Esophagus squamous epithelium (tissue), 5 donors: ENCODE measurements around the gene MYT1. TPM values are rescaled to one million over a fixed set of nuclear protein-coding genes. Genes with fewer than 3 reads are reported as not detected.

Experiments used
- DNase-seq: peaks from one replicate; lab custom pipeline; 2025; lab: John Stamatoyannopoulos, UW
- H3K27ac ChIP-seq, 4 donors: fragments of 200-600 bp; sonication (generic); one replicate each; pipeline ENCODE4 v1.5.1; 2016 to 2019; ENCODE audit warnings: mild to moderate bottlenecking in 1 of 4
- H3K27me3 ChIP-seq, 4 donors: fragments of 200-600 bp; sonication (generic); 1 replicate in 3 of 4; 2 replicates in 1 of 4; pipeline versions ENCODE4 v1.5.1 to v1.6.0; 2017 to 2021; ENCODE audit warnings: antibody characterized with exemption in 1 of 4
- H3K36me3 ChIP-seq, 3 donors: fragments of 200-600 bp; sonication (generic); one replicate each; pipeline ENCODE4 v1.5.1; 2016 to 2019
- H3K4me1 ChIP-seq, 3 donors: fragments of 200-600 bp; sonication (generic); one replicate each; pipeline ENCODE4 v1.5.1; 2017 to 2019
- H3K4me3 ChIP-seq, 4 donors: fragments of 200-600 bp; sonication (generic); 1 replicate in 3 of 4; 2 replicates in 1 of 4; pipeline ENCODE4 v1.5.1; 2016 to 2019; ENCODE audit warnings: mild to moderate bottlenecking in 2 of 4, moderate library complexity in 1 of 4
- H3K9me3 ChIP-seq, 3 donors: fragments of 200-600 bp; sonication (generic); one replicate each; pipeline ENCODE4 v1.5.1; 2016 to 2019
- POLR2A ChIP-seq, 4 donors: fragments of 450-650 bp; IDR thresholded peaks; one replicate each; pipeline ENCODE4 v1.6.1; 2017; ENCODE audit warnings: antibody characterized with exemption in 4 of 4, mild to moderate bottlenecking in 4 of 4, moderate library complexity in 3 of 4
- WGBS, 2 donors: methylation state at CpG; one replicate each; pipeline ENCODE4 v1.1.5; 2018; 5-methylcytosine and 5-hydroxymethylcytosine counted together
- intact Hi-C: fragments of 100-400 bp; cut with DNase I; formaldehyde crosslinking; loops from one replicate; pipeline ENCODE4 v1.15.0; 2022
- total RNA-seq, 4 donors: library from RNA; depleted of rRNA; stranded (reverse); fragments of >200 nt; gene quantifications; one replicate each; pipeline ENCODE4 v1.1.0, GENCODE V29; 2016
- TF ChIP-seq, protein P1 (sequence below), 6 experiments: fragments of 450-650 bp in 4 of 6; fragments of 200-600 bp in 2 of 6; sonication (generic) in 2 of 6; IDR thresholded peaks; one replicate each; pipeline ENCODE4 v1.5.1; 2016 to 2019; ENCODE audit warnings: antibody characterized with exemption in 6 of 6, mild to moderate bottlenecking in 4 of 6, moderate library complexity in 4 of 6
- donor health status: DM: yes; HTN: yes; CAD: no.

The MYT1 gene
- total RNA-seq, 4 donors from 2014 or later, result not detected

DNA sequence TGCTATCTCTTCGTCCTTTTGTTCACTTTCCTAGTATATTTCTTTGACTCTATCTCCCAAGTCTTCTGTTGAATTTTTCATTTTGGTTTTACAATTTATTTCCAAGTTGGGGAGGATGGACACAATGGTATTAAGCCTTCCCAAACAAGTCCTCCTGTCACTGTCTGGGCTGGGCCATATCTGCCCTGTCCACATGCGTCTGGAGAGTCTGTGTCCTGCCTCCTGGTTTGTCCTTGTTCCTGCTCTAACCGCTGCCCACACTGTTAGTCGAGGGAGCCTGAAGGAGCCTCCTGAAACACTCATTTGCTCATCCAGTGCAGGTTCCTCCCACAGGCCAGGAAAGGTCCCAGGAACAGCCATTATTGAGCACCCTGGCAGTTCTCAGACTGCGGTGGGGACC lies 17.1 kb downstream of the MYT1 start:
- 85 to 89% methylated on average over 4 to 5 of the region's 5 CpGs for WGBS, 2 donors
- Histone ChIP-seq H3K36me3 (no peaks in the 10 kb centered on the region), H3K27me3 (peaks cover 0 to 45% (median 0%) of the 10 kb centered on the region in 4 donors), H3K4me1 (no peaks in the 10 kb centered on the region), H3K27ac (no peak overlapping the region), H3K9me3 (no peaks in the 10 kb centered on the region), H3K4me3 (no peak overlapping the region)
- intact Hi-C loops, result no loop called here
- no peak for TF ChIP-seq POLR2A (IDR thresholded peaks at IDR 0.05)
- TF ChIP-seq, protein P1, sequence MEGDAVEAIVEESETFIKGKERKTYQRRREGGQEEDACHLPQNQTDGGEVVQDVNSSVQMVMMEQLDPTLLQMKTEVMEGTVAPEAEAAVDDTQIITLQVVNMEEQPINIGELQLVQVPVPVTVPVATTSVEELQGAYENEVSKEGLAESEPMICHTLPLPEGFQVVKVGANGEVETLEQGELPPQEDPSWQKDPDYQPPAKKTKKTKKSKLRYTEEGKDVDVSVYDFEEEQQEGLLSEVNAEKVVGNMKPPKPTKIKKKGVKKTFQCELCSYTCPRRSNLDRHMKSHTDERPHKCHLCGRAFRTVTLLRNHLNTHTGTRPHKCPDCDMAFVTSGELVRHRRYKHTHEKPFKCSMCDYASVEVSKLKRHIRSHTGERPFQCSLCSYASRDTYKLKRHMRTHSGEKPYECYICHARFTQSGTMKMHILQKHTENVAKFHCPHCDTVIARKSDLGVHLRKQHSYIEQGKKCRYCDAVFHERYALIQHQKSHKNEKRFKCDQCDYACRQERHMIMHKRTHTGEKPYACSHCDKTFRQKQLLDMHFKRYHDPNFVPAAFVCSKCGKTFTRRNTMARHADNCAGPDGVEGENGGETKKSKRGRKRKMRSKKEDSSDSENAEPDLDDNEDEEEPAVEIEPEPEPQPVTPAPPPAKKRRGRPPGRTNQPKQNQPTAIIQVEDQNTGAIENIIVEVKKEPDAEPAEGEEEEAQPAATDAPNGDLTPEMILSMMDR (IDR thresholded peaks at IDR 0.05), result no peak
- no peak for DNase-seq

DNA sequence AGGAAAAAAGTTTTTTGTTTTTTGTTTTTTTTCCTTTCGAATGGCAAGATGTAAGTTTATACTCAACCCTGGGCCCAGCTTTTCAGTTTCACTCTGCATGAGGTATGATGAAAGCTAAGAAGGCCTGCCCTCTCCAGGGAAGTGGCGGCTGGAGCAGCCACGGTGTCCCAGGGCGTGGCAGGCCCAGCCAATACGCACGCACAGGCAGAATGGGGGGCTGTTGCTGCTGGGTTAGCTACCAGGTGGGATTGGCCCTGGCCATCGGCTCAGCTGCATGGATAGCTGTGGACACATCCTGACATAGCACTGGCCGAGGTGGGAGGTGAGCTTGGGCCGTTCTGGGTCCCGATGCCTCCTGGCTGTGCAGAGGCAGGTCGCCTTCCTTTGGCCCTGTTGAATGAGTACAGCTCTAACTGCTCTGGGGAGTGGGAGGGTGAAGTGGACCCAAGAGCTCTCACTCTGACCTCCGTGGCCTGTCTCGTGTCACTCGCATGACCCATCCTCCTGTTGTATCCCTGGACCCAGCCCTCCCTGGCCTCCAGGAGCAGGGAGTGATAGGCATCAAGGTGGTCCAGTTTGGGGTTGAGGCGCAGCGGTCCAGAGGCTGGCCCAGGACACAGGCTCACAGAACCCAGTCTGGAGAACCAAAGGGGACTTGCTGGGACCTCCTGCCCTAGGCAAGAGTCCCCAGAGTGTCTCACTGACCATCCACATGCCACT lies 18.1 kb downstream of the MYT1 start:
- Histone ChIP-seq H3K27me3 (peaks cover 0 to 35% (median 0%) of the 10 kb centered on the region in 4 donors), H3K9me3 (no peaks in the 10 kb centered on the region), H3K36me3 (no peaks in the 10 kb centered on the region), H3K27ac (no peak overlapping the region), H3K4me3 (no peak overlapping the region), H3K4me1 (no peaks in the 10 kb centered on the region)
- intact Hi-C loops, result no loop called here
- TF ChIP-seq, protein P1 (IDR thresholded peaks at IDR 0.05), result no peak
- TF ChIP-seq POLR2A (IDR thresholded peaks at IDR 0.05), result no peak
- no peak for DNase-seq
- 76 to 83% methylated on average over 1 to 6 of the region's 16 CpGs for WGBS, 2 donors

DNA sequence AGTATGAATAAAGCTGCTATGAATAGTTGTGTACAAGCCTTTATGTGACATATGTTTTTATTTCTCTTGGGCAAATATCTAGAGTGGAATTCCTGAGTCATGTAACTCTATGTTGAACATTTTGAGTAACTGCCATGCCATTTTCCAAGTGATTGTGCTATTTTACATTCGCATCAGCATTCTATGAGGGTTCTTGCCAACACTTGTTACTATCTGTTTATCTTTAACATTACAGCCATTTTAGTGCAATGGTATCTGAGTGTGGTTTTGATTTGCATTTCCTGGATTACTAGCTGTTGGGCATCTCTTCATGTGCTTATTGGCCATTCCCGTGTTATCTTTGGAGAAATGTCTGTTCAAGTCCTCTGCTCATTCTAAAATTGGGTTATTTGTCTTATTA lies 19.1 kb downstream of the MYT1 start:
- DNase-seq, result no peak
- 78 to 85% methylated on average over 2 of the region's 2 CpGs for WGBS, 2 donors
- Histone ChIP-seq H3K27me3 (peaks cover 0 to 25% (median 0%) of the 10 kb centered on the region in 4 donors), H3K36me3 (no peaks in the 10 kb centered on the region), H3K4me1 (no peaks in the 10 kb centered on the region), H3K9me3 (no peaks in the 10 kb centered on the region), H3K27ac (no peak overlapping the region), H3K4me3 (no peak overlapping the region)
- intact Hi-C loops, result no loop called here
- TF ChIP-seq, protein P1 (IDR thresholded peaks at IDR 0.05), result no peak
- TF ChIP-seq POLR2A (IDR thresholded peaks at IDR 0.05), result no peak

- Histone ChIP-seq H3K4me3 (no peak overlapping the region), H3K27ac (no peak overlapping the region), H3K4me1 (no peaks in the 10 kb centered on the region), H3K9me3 (no peaks in the 10 kb centered on the region), H3K27me3 (peaks cover 0 to 39% (median 0%) of the 10 kb centered on the region in 4 donors), H3K36me3 (no peaks in the 10 kb centered on the region)
- WGBS, 2 donors, result 78 to 84% methylated on average over 12 of the region's 12 CpGs
- DNase-seq, result no peak
- intact Hi-C loops, result no loop called here
- TF ChIP-seq, protein P1 (IDR thresholded peaks at IDR 0.05), result no peak
- no peak for TF ChIP-seq POLR2A (IDR thresholded peaks at IDR 0.05)
These were observed 20.5 kb downstream of the MYT1 start for GRCh38 chr20:64184795-64185194.

GRCh38 chr20:64185276-64185900 lies 21.1 kb downstream of the MYT1 start:
- intact Hi-C loops, result no loop called here

More at GRCh38 chr20:64185276-64185900, 21.1 kb downstream of the MYT1 start:
- WGBS, 2 donors, result 67 to 100% methylated on average over 1 of the region's 9 CpGs
- no peak for DNase-seq
- Histone ChIP-seq H3K36me3 (no peaks in the 10 kb centered on the region), H3K9me3 (no peaks in the 10 kb centered on the region), H3K27ac (no peak overlapping the region), H3K4me3 (no peak overlapping the region), H3K4me1 (no peaks in the 10 kb centered on the region), H3K27me3 (peaks cover 0 to 41% (median 0%) of the 10 kb centered on the region in 4 donors)
- no peak for TF ChIP-seq POLR2A (IDR thresholded peaks at IDR 0.05)
- TF ChIP-seq, protein P1 (IDR thresholded peaks at IDR 0.05), result no peak
